ENCODE data around the gene AUH. TPM values are rescaled to one million over a fixed set of nuclear protein-coding genes. Genes with fewer than 3 reads are reported as not detected.
A peak's percentile ranks its signal among the peaks of the same experiment; 100 is the strongest.

AUH gene
- total RNA-seq = 10 to 100 TPM; 26.4 to 34.3 (median 31.2) TPM

DNA sequence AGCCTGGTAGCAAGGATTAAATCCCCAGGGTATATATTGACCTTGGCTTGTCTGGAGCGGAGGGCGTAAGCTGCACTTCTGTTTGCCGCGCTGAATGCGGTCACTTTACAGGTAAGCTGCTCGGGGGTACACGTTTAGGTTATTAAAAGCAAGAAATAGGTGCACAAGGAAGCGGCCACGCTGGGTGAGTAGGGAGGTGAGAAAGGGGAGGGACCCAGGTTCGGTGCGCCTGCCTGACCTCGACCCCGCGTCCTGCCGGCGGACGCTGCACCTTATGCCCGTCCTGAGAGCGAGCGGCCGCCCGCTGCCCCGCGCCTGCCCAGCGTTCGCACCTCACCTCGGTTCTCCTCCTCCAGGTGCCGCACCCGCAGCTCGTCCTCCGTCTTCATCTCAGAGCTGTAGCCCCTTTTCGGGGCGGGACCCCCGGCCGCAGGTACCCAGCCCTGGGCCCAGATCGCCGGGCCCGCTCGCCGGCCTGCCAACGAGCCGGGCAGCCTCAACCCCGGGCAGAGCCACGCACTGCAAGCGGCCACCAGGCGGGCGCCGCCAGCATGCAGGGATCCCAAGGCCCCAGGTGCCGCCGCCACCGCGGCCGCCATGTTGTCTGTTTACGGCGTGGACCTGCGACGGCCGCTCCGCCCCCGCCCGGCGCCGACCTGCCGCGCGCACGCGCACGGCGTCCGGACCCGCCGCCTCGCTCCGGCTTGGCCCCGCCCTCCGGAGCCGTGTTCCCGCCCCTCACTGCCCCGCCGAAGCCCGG lies at the start of gene AUH:
TSS of gene AUH (minus strand) at position 628 of the 760 bp plus-strand sequence. CDS start at position 599, 29 bp downstream.
- peak; percentile 98 for ATAC-seq (ENCODE audit: low FRiP score)
- TF ChIP-seq, protein P1, sequence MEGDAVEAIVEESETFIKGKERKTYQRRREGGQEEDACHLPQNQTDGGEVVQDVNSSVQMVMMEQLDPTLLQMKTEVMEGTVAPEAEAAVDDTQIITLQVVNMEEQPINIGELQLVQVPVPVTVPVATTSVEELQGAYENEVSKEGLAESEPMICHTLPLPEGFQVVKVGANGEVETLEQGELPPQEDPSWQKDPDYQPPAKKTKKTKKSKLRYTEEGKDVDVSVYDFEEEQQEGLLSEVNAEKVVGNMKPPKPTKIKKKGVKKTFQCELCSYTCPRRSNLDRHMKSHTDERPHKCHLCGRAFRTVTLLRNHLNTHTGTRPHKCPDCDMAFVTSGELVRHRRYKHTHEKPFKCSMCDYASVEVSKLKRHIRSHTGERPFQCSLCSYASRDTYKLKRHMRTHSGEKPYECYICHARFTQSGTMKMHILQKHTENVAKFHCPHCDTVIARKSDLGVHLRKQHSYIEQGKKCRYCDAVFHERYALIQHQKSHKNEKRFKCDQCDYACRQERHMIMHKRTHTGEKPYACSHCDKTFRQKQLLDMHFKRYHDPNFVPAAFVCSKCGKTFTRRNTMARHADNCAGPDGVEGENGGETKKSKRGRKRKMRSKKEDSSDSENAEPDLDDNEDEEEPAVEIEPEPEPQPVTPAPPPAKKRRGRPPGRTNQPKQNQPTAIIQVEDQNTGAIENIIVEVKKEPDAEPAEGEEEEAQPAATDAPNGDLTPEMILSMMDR (IDR thresholded peaks at IDR 0.05) = no peak
- peak; percentile 46 for DNase-seq (ENCODE audit: low spot score)

DNA sequence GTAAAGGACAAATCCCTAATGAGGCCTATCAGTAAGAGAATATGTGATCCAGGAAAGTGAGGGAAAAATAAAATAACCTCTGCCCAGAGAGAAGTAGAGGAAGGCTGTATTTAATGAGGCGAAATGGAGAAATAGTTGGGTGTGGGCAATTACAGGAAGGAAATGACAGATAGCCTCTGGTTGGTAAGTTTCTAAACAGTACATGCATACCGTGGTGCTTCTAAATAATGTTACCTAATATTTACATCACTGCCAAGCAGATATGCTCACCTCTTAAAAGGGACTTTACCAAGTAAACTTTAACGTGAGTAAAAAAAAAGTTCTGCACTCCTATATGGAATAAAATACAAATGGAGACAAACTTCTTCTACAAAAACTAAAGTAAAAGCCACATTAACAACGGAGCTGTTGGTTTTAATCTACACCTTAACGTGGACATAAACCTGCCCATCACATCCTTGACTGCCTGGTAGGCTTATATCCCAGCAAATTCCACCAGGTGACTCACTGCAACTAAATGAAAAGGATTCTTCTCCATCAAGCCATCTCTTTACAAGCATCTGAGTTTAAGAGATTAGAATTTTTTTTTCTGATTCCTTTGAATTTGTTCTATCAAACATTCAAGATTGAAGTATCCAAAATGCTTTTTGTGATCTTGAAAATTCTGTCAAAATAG lies 49.5 kb upstream of the AUH start:
- TF ChIP-seq, protein P1 (IDR thresholded peaks at IDR 0.05) = no peak
- DNase-seq (ENCODE audit: low spot score) (no peak), ATAC-seq (ENCODE audit: low FRiP score) (no peak)

DNA sequence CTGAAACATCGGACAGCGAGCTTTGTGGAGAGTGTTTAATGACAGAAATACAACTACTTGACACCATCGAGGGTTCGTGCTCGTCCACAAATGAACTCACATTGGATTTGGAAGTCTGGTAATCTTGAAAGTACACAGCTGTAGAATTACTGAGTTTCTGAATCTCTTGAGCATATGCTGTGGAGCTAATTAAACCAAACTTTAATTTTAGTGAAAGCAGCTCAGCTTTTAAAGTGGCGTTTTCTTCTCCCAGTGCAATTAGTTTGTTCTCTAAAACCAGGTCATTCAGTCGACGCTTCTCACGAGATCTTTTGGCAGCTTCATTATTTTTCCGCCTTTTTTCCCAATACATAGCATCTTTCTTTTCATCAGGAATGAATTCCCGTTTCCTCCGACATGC lies 48.4 kb upstream of the AUH start:
- DNase-seq (ENCODE audit: low spot score) = no peak
- no peak for ATAC-seq (ENCODE audit: low FRiP score)
- TF ChIP-seq, protein P1 (IDR thresholded peaks at IDR 0.05) = no peak

DNA sequence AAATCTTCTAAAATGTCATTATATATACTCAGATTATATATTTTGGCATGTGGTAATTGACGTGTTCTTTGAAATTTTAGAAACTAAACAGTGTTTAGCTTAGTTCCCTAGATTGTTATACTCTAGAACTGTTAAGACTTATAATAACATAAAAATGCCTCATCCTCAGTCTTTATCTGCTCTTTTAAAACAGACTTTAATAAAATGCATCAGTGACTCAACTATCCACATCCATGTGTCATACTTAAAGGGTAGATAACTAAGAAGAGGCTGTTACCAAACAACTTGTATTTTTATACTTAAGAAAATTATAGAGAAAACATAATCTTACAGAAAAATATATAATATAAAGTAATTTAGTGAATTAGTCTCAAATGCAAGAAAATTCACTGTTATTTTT lies 46.8 kb upstream of the AUH start:
- DNase-seq (ENCODE audit: low spot score) = no peak
- TF ChIP-seq, protein P1 (IDR thresholded peaks at IDR 0.05) = no peak
- no peak for ATAC-seq (ENCODE audit: low FRiP score)

- TF ChIP-seq, protein P1 (IDR thresholded peaks at IDR 0.05) = no peak
- ATAC-seq (ENCODE audit: low FRiP score) = no peak
- no peak for DNase-seq (ENCODE audit: low spot score)
These were observed 46.0 kb upstream of the AUH start for GRCh38 chr9:91407580-91408318.

GRCh38 chr9:91405343-91406077 lies 43.8 kb upstream of the AUH start:
- TF ChIP-seq, protein P1 (IDR thresholded peaks at IDR 0.05) = no peak
- ATAC-seq (ENCODE audit: low FRiP score) (no peak), DNase-seq (ENCODE audit: low spot score) (no peak)

Measured in omental fat pad (tissue), 4 donors.